Neural cell (in vitro differentiated cells): Measurements from ENCODE around the gene RELL2. TPM values are rescaled to one million over a fixed set of nuclear protein-coding genes. Genes with fewer than 3 reads are reported as not detected.

Experiments
- H2AFZ ChIP-seq: fragments of 200-600, 300-800 bp; sonication (generic), shearing (Covaris generic); 2 replicates; pipeline ENCODE4 v1.6.0; 2014; ENCODE audit warnings: low read depth, mild to moderate bottlenecking, antibody characterized with exemption, low read length, moderate library complexity
- H3F3A ChIP-seq: fragments of 200-600 bp; shearing (Covaris generic); 2 replicates; pipeline ENCODE4 v1.6.1; 2016; ENCODE audit warnings: mild to moderate bottlenecking, moderate library complexity, mixed read lengths, antibody characterized with exemption, low read length; ENCODE audit not compliant: insufficient read depth, poor library complexity, severe bottlenecking
- H3K27ac ChIP-seq: fragments of 200-600, 300-800 bp; sonication (generic), shearing (Covaris generic); 2 replicates; pipeline ENCODE4 v1.5.1; 2014; ENCODE audit warnings: mild to moderate bottlenecking, low read length, moderate library complexity
- H3K27me3 ChIP-seq: fragments of 300-800, 200-600 bp; sonication (generic), shearing (Covaris generic); 2 replicates; pipeline ENCODE4 v1.6.0; 2014; ENCODE audit warnings: mild to moderate bottlenecking, low read depth, low read length, moderate library complexity; ENCODE audit not compliant: insufficient read depth
- H3K36me3 ChIP-seq: fragments of 300-800, 200-600 bp; sonication (generic), shearing (Covaris generic); 2 replicates; pipeline ENCODE4 v1.5.1; 2014; ENCODE audit warnings: mild to moderate bottlenecking, antibody characterized with exemption, low read length, moderate library complexity; ENCODE audit not compliant: insufficient read depth
- H3K4me2 ChIP-seq: fragments of 300-800, 200-600 bp; sonication (generic), shearing (Covaris generic); 2 replicates; pipeline ENCODE4 v1.6.0; 2014; ENCODE audit warnings: mild to moderate bottlenecking, low read length
- H3K4me3 ChIP-seq: fragments of 300-800, 200-600 bp; sonication (generic), shearing (Covaris generic); 2 replicates; pipeline ENCODE4 v1.5.1; 2014; ENCODE audit warnings: mild to moderate bottlenecking, low read length, moderate library complexity
- H3K79me2 ChIP-seq: fragments of 200-600 bp; shearing (Covaris generic); replicated peaks from 2 replicates; pipeline ENCODE4 v1.6.0; 2014; ENCODE audit warnings: mild to moderate bottlenecking, low read length, moderate library complexity; ENCODE audit not compliant: insufficient read depth
- H3K9ac ChIP-seq: fragments of 300-800, 200-600 bp; sonication (generic), shearing (Covaris generic); 2 replicates; pipeline ENCODE4 v1.6.1; 2016; ENCODE audit warnings: mild to moderate bottlenecking, low read length, mixed read lengths
- H3K9me2 ChIP-seq: fragments of 200-600 bp; shearing (Covaris generic); 2 replicates; pipeline ENCODE4 v1.6.1; 2016; ENCODE audit warnings: mild to moderate bottlenecking, low read length, mixed read lengths; ENCODE audit not compliant: insufficient read depth
- H3K9me3 ChIP-seq: fragments of 200-600, 300-800 bp; sonication (generic), shearing (Covaris generic); 2 replicates; pipeline ENCODE4 v1.6.1; 2016; ENCODE audit warnings: mild to moderate bottlenecking, mixed run types, low read length, moderate library complexity, mixed read lengths
- H4K20me1 ChIP-seq: fragments of 200-600 bp; shearing (Covaris generic); 2 replicates; pipeline ENCODE4 v1.6.1; 2016; ENCODE audit warnings: mild to moderate bottlenecking, mixed run types; ENCODE audit not compliant: insufficient read depth
- EP300 ChIP-seq: fragments of 450-650 bp; conservative IDR thresholded peaks from 2 replicates; pipeline ENCODE4 v1.6.1; 2014; ENCODE audit warnings: antibody characterized with exemption, mild to moderate bottlenecking, moderate library complexity; ENCODE audit not compliant: poor library complexity, severe bottlenecking
- EZH2 ChIP-seq: fragments of 200-600, 300-800 bp; shearing (Covaris generic), sonication (generic); IDR thresholded peaks from 2 replicates; pipeline ENCODE4 v1.6.1; 2014; ENCODE audit warnings: antibody characterized with exemption, low read length, borderline replicate concordance, mild to moderate bottlenecking; ENCODE audit not compliant: insufficient read depth, poor library complexity, severe bottlenecking
- MXI1 ChIP-seq: fragments of 450-650 bp; conservative IDR thresholded peaks from 2 replicates; pipeline ENCODE4 v1.6.1; 2014; ENCODE audit warnings: antibody characterized with exemption, mild to moderate bottlenecking; ENCODE audit not compliant: poor library complexity, severe bottlenecking
- POLR2AphosphoS5 ChIP-seq: IDR thresholded peaks from 2 replicates; pipeline ENCODE4 v1.6.1; 2012
- RAD21 ChIP-seq: fragments of 450-650 bp; conservative IDR thresholded peaks from 2 replicates; pipeline ENCODE4 v1.6.1; 2014; ENCODE audit warnings: antibody characterized with exemption, mild to moderate bottlenecking, moderate library complexity
- SMC3 ChIP-seq: fragments of 450-650 bp; conservative IDR thresholded peaks from 2 replicates; pipeline ENCODE4 v1.6.1; 2014; ENCODE audit warnings: antibody characterized with exemption, mild to moderate bottlenecking, moderate library complexity; ENCODE audit not compliant: poor library complexity
- TAF1 ChIP-seq: IDR thresholded peaks from 2 replicates; pipeline ENCODE4 v1.6.1; 2012; ENCODE audit warnings: low read depth
- polyA plus RNA-seq: library from polyadenylated mRNA; depleted of rRNA; stranded (reverse); fragments of >200 nt; gene quantifications from 2 replicates; pipeline ENCODE4 v1.2.3, GENCODE V29; 2014
- TF ChIP-seq, protein P1 (sequence below): fragments of 450-650 bp; IDR thresholded peaks from 2 replicates; pipeline ENCODE4 v1.5.1; 2014; ENCODE audit warnings: antibody characterized with exemption, mild to moderate bottlenecking, moderate library complexity; ENCODE audit not compliant: poor library complexity, severe bottlenecking
- TF ChIP-seq, protein P2 (sequence below): IDR thresholded peaks from 2 replicates; pipeline ENCODE4 v1.6.1; 2012; ENCODE audit warnings: borderline replicate concordance

Gene RELL2
- polyA plus RNA-seq, 1 donor from 2014 or later, result 44.9 TPM

DNA sequence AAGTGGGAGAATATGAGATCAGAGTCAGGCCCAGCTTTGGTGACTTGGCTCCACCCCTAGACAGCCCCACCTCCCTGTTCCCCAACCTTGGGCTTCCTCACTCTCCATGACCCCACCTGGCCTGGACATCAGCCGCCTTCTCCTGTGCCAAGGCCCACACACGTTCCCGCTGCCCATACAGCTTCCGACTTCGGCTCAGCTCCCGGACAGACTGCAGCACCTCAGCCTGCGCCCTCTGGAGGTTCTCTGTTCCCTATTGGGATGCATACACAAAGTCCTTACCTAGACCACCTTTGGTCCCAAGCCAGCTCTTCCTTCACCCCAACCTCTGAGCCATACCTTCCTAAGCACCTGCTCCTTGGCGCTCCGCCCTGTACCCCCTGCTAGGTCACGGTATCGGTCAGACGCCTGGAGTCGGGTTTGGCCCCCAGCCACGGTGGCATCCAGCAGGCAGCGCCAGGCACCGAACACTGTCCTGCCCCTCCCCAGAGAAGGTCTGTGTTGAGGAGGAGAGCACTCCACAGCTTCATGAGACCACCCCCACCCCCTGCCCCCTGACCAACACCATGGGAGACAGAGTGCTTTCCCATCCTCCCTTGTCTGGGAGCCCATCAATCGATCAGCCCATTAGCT, 12.4 kb downstream of the RELL2 start:
- Histone ChIP-seq H3K36me3 (no peaks in the 10 kb centered on the region), H3K4me3 (no peak overlapping the region), H3K9me2 (no peaks in the 10 kb centered on the region), H3K27me3 (peaks cover 5% of the 10 kb centered on the region), H3K79me2 (no peaks in the 10 kb centered on the region), H3K4me2 (no peak overlapping the region), H3K9me3 (no peaks in the 10 kb centered on the region), H3K27ac (no peak overlapping the region), H3K9ac (no peak overlapping the region), H3F3A (no peaks in the 10 kb centered on the region), H2AFZ (no peak overlapping the region), H4K20me1 (no peaks in the 10 kb centered on the region)
- no peak for TF ChIP-seq RAD21
- TF ChIP-seq TAF1, result no peak
- no peak for TF ChIP-seq SMC3
- TF ChIP-seq, protein P1, sequence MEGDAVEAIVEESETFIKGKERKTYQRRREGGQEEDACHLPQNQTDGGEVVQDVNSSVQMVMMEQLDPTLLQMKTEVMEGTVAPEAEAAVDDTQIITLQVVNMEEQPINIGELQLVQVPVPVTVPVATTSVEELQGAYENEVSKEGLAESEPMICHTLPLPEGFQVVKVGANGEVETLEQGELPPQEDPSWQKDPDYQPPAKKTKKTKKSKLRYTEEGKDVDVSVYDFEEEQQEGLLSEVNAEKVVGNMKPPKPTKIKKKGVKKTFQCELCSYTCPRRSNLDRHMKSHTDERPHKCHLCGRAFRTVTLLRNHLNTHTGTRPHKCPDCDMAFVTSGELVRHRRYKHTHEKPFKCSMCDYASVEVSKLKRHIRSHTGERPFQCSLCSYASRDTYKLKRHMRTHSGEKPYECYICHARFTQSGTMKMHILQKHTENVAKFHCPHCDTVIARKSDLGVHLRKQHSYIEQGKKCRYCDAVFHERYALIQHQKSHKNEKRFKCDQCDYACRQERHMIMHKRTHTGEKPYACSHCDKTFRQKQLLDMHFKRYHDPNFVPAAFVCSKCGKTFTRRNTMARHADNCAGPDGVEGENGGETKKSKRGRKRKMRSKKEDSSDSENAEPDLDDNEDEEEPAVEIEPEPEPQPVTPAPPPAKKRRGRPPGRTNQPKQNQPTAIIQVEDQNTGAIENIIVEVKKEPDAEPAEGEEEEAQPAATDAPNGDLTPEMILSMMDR, result no peak
- TF ChIP-seq POLR2AphosphoS5, result no peak
- no peak for TF ChIP-seq MXI1
- no peak for TF ChIP-seq EZH2
- no peak for TF ChIP-seq EP300
- TF ChIP-seq, protein P2, sequence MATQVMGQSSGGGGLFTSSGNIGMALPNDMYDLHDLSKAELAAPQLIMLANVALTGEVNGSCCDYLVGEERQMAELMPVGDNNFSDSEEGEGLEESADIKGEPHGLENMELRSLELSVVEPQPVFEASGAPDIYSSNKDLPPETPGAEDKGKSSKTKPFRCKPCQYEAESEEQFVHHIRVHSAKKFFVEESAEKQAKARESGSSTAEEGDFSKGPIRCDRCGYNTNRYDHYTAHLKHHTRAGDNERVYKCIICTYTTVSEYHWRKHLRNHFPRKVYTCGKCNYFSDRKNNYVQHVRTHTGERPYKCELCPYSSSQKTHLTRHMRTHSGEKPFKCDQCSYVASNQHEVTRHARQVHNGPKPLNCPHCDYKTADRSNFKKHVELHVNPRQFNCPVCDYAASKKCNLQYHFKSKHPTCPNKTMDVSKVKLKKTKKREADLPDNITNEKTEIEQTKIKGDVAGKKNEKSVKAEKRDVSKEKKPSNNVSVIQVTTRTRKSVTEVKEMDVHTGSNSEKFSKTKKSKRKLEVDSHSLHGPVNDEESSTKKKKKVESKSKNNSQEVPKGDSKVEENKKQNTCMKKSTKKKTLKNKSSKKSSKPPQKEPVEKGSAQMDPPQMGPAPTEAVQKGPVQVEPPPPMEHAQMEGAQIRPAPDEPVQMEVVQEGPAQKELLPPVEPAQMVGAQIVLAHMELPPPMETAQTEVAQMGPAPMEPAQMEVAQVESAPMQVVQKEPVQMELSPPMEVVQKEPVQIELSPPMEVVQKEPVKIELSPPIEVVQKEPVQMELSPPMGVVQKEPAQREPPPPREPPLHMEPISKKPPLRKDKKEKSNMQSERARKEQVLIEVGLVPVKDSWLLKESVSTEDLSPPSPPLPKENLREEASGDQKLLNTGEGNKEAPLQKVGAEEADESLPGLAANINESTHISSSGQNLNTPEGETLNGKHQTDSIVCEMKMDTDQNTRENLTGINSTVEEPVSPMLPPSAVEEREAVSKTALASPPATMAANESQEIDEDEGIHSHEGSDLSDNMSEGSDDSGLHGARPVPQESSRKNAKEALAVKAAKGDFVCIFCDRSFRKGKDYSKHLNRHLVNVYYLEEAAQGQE, result no peak

DNA sequence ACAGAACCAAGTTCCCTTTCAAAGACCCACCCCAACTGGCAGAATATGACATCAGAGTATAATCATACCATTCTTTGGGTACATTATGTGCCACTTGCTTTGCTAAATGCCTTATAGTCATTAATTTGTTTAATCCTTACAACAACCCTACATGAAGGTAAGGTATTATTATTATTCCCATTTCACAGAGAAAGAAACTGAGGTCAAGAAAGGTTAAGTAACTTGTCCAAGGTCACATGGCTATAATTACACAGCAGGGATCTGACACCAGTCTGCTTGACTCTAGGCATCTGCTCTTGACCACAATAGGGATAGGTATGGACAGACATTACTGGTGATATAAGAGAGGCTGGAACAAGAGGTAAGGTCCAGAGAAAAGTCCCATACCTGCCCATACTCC, 13.2 kb downstream of the RELL2 start:
- Histone ChIP-seq H3K9me3 (no peaks in the 10 kb centered on the region), H3K4me3 (no peak overlapping the region), H3K9ac (no peak overlapping the region), H3K27me3 (peaks cover 5% of the 10 kb centered on the region), H3F3A (no peaks in the 10 kb centered on the region), H2AFZ (no peak overlapping the region), H3K4me2 (no peak overlapping the region), H3K36me3 (no peaks in the 10 kb centered on the region), H3K9me2 (no peaks in the 10 kb centered on the region), H3K79me2 (no peaks in the 10 kb centered on the region), H4K20me1 (no peaks in the 10 kb centered on the region), H3K27ac (no peak overlapping the region)
- TF ChIP-seq EP300 (no peak), TAF1 (no peak), EZH2 (no peak), MXI1 (no peak), POLR2AphosphoS5 (no peak), SMC3 (no peak), RAD21 (no peak)
- TF ChIP-seq, protein P1, result no peak
- TF ChIP-seq, protein P2, result no peak
